GM10248 (cell line): ENCODE data around the gene SBNO2.

ENCODE experiments used
- CTCF ChIA-PET: fragments of 300-600 bp; sonication (Branson Sonifier 250); formaldehyde crosslinking; extraction: SDS; loops from one replicate; lab custom pipeline; 2021; ENCODE audit warnings: antibody characterized with exemption; lab: Yijun Ruan, JAX
- POLR2A ChIA-PET: fragments of 350-650 bp; sonication (Branson Sonifier 250); formaldehyde crosslinking; extraction: SDS; loops from one replicate; lab custom pipeline; 2020; ENCODE audit warnings: antibody characterized with exemption; lab: Yijun Ruan, JAX
- DNase-seq: peaks from one replicate; pipeline ENCODE4 v3.0.0; 2012; ENCODE audit errors: extremely low spot score
- CTCF ChIP-seq: IDR thresholded peaks from 2 replicates; pipeline ENCODE4 v1.5.1; 2012; ENCODE audit warnings: mild to moderate bottlenecking, low read depth; ENCODE audit errors: extremely low read depth, missing control alignments, control extremely low read depth

The SBNO2 gene

GRCh38 chr19:1149259-1150045 lies 24.6 kb downstream of the SBNO2 start:
- no peak for TF ChIP-seq CTCF
- POLR2A ChIA-PET: no interaction called here
- DNase-seq: no peak
- CTCF ChIA-PET: no interaction called here

GRCh38 chr19:1147934-1148549 lies 26.0 kb downstream of the SBNO2 start:
- CTCF ChIA-PET: interaction anchor here (1.6 kb wide), 1 partner anchor 15 kb away, joined by 3 read pairs; no protein-coding TSS in a partner anchor

GRCh38 chr19:1146858-1147780 lies 26.9 kb downstream of the SBNO2 start:
- POLR2A ChIA-PET: no interaction called here
- no peak for TF ChIP-seq CTCF
- CTCF ChIA-PET: interaction anchor here (1.6 kb wide), 1 partner anchor 14 kb away, joined by 3 read pairs; no protein-coding TSS in a partner anchor
- DNase-seq: no peak

More at GRCh38 chr19:1147934-1148549, 26.0 kb downstream of the SBNO2 start:
- no peak for TF ChIP-seq CTCF
- POLR2A ChIA-PET: no interaction called here
- DNase-seq: no peak

- CTCF ChIA-PET: no interaction called here
- DNase-seq: no peak
- TF ChIP-seq CTCF: no peak
- POLR2A ChIA-PET: interaction anchor here (0.6 kb wide), 1 partner anchor 28 kb away, joined by 3 read pairs; no protein-coding TSS in a partner anchor
These were observed 27.7 kb downstream of the SBNO2 start for GRCh38 chr19:1146412-1146699.

GRCh38 chr19:1145635-1146411 lies 28.2 kb downstream of the SBNO2 start:
- POLR2A ChIA-PET: interaction anchor here (0.6 kb wide), 1 partner anchor 28 kb away, joined by 3 read pairs; no protein-coding TSS in a partner anchor
- no peak for DNase-seq
- CTCF ChIA-PET: no interaction called here
- TF ChIP-seq CTCF: no peak

- ChIA-PET POLR2A (no interaction called here), CTCF (no interaction called here)
- TF ChIP-seq CTCF: no peak
- DNase-seq: no peak
These were observed 29.3 kb downstream of the SBNO2 start for GRCh38 chr19:1144741-1145140.
